VCaP (cell line): Measurements from ENCODE around the gene HOXC13.
A peak's percentile ranks its signal among the peaks of the same experiment; 100 is the strongest.

Experiments
- H3K27ac ChIP-seq: fragments of 450-650 bp; 2 replicates; pipeline ENCODE4 v1.5.1; 2017
- TF ChIP-seq, protein P1 (sequence below): fragments of 450-650 bp; conservative IDR thresholded peaks from 2 replicates; pipeline ENCODE4 v1.5.1; 2017; ENCODE audit warnings: mild to moderate bottlenecking, moderate library complexity

The HOXC13 gene

GRCh38 chr12:53970451-53970850 lies 31.8 kb downstream of the HOXC13 start:
- TF ChIP-seq, protein P1, sequence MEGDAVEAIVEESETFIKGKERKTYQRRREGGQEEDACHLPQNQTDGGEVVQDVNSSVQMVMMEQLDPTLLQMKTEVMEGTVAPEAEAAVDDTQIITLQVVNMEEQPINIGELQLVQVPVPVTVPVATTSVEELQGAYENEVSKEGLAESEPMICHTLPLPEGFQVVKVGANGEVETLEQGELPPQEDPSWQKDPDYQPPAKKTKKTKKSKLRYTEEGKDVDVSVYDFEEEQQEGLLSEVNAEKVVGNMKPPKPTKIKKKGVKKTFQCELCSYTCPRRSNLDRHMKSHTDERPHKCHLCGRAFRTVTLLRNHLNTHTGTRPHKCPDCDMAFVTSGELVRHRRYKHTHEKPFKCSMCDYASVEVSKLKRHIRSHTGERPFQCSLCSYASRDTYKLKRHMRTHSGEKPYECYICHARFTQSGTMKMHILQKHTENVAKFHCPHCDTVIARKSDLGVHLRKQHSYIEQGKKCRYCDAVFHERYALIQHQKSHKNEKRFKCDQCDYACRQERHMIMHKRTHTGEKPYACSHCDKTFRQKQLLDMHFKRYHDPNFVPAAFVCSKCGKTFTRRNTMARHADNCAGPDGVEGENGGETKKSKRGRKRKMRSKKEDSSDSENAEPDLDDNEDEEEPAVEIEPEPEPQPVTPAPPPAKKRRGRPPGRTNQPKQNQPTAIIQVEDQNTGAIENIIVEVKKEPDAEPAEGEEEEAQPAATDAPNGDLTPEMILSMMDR: no peak
- H3K27ac ChIP-seq: no peak overlapping the region

DNA sequence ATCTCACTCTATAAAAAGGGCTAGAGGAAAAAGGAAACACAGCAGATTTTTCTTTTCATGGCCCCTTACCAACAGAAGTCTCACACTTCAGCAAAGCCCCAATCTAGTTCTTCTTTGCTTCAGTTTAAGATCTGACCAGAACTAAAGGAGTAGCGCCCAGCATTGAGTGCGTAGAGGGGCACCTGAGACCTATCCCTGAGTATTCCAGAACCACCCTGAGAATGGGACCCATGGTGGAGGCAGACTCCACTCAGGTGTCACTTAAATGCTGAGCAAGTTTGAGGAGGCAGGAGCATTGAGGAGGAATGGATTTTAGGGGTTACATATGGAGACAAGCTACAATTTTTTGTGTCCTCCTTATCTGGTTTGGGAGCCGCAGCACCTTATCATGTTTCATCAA lies 32.5 kb downstream of the HOXC13 start:
- TF ChIP-seq, protein P1: no peak
- no peak overlapping the region for H3K27ac ChIP-seq

DNA sequence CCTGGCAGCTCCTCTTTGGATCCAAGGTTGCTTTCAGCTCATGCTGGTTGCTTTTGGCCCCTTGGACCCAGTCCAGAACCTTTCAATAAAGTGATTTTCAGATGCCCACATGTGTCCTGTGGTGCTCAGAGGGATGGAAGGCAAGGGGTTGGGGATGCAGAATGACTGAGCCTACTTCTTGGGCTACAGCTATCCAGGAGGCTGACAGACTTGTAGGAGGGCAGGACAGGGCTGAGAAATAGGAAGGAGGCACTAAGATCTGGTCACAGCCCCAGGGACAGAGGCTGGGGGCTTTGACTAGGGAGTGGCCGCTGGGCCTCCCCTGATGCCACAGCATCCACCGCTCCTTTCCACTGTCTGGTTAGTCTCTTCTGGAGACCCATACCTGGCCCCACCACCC lies 33.1 kb downstream of the HOXC13 start:
- TF ChIP-seq, protein P1: no peak
- no peak overlapping the region for H3K27ac ChIP-seq

DNA sequence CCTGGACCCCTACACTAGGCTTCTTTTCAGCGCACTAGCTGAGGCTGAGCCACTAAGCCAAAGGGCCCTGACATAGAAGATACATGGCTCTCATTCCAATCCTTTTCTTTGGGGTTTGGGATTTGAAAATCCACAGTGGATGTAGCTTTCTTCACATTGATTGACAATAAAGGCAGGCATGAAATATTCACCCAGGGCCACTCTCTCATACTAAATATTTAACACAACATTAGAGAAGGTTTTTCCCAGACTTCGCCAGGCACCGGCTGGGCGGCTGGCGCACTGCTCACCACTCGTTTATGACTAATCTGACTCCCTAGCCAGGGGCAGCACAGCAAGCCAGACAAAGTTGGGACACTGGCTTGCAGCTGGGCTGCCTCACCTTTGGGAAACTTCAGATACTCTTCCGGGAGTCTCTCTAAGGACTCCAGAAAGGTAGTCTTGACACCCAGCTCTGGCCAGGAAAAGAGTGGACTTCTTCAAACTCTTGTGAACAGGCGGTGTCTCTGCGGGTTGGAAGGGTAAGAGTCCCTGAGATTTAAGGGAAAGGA lies 33.6 kb downstream of the HOXC13 start:
- TF ChIP-seq, protein P1: no peak
- H3K27ac ChIP-seq: no peak overlapping the region

DNA sequence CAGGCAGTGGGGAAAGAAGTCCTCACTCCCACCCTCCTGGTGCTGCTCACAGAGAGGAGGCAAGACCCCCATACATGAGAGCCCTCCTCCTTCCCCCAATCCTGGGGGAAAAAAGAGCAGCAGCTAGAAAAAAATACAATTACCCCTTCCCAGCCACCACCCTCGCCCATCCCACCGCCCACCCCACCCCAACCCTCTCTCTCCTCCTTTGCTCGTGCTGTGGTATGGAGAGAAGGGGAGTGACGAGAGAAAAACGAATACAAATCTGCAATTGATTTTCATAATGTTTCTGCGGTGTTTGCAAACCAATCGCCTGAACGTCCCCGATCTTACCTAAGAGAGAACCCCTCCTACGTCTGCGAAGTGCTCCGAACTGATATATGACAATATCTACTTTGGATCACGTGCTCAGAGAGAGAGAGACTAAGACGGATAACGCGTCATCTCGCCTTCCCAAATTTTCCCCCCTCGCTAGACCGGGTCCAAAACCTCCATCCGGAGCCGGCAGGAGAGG lies 34.1 kb downstream of the HOXC13 start, which contains the start of gene HOXC11:
TSS of gene HOXC11 (plus strand) at position 405 of the 514 bp plus-strand sequence. CDS start 116 bp downstream, outside the sequence.
- H3K27ac ChIP-seq: no peak within 1 kb of the TSS
- TF ChIP-seq, protein P1: no peak

GRCh38 chr12:53973236-53974042 lies 34.8 kb downstream of the HOXC13 start:
- H3K27ac ChIP-seq: no peak overlapping the region
- TF ChIP-seq, protein P1: no peak

DNA sequence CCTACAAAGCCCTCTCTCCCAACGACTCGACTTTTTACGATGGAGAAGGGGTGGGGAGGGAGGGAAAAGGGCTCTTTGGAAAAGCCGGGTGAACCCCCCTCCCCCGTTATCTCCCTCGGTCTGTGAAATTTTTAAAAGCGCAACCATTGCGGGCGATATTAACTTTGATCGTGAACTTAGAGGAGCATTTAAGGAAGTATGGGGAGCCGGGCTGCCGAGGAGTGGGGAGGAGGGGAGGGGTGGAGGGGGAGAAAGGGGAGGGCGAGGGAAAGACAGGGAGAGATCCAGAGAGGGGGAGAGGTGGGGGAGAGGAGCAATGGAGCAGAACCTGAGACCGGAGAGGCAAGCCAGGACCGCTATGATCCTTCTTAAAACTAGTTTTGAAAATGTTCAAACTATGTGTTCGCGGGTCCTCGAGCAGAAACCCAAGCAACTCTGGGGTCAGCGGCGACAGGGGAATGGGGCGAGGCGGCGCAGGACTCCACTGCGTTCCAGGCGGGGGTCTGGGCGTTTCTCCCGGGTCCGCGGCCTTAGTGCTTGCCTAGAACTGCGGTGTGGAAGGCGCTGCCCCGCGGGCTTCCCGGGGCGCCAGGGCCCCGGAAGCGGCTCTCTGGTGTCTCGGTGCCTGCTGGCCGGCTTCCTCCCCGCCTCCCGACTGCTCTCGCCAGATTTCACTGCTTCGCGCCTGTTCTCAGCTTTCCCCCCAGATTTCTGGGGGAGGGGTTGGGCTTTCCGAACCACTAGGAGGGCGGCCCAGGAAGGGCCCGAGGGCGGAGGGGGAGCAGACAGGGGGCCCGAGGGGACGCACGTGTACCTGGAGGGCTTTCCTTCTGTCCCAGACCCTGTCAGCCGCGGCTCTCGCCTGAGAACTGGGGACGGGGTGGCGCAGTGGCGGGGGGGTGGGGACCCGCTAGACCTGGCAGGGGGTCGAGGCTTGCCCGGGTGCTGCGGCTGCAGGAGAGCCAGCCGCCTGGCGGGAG lies 35.7 kb downstream of the HOXC13 start, which contains the start of gene HOTAIR:
TSS of gene HOTAIR (minus strand) at position 871 of the 980 bp plus-strand sequence.
- TF ChIP-seq, protein P1: no peak
- H3K27ac ChIP-seq: peak within 1 kb of the TSS; percentile 56; the same call in 1 of the 2 replicates
